HepG2 (cell line): ENCODE results near the gene NR2F6. TPM values are rescaled to one million over a fixed set of nuclear protein-coding genes. Genes with fewer than 3 reads are reported as not detected.

ENCODE experiments used
- BRD4 ChIP-seq: sonication (generic); formaldehyde crosslinking; IDR thresholded peaks from 2 replicates; pipeline ENCODE4 v1.4.0; 2020; ENCODE audit warnings: missing genetic modification reagents
- HDAC6 ChIP-seq: fragments of 200-600 bp; sonication (generic); IDR thresholded peaks from 2 replicates; pipeline ENCODE4 v1.7.0; 2017; ENCODE audit warnings: mild to moderate bottlenecking, antibody characterized with exemption, low read length, low read depth
- HOXA3 ChIP-seq: sonication (generic); formaldehyde crosslinking; IDR thresholded peaks from 2 replicates; pipeline ENCODE4 v1.5.0; 2020; ENCODE audit warnings: missing genetic modification reagents
- MED1 ChIP-seq: sonication (generic); formaldehyde crosslinking; IDR thresholded peaks from 2 replicates; pipeline ENCODE4 v1.4.0; 2020; ENCODE audit warnings: missing genetic modification reagents
- NR2F6 ChIP-seq, 2 experiments: IDR thresholded peaks; 2 replicates each; pipeline ENCODE4 v1.6.1; 2016; ENCODE audit warnings: antibody characterized with exemption in 1 of 2, mild to moderate bottlenecking in 1 of 2
- SATB2 ChIP-seq: sonication (generic); formaldehyde crosslinking; IDR thresholded peaks from 2 replicates; pipeline ENCODE4 v1.5.0; 2020; ENCODE audit warnings: missing genetic modification reagents
- SOX6 ChIP-seq, 2 experiments: fragments of 450-650 bp in 1 of 2; sonication (generic) in 1 of 2; formaldehyde crosslinking in 1 of 2; IDR thresholded peaks; 2 replicates each; pipeline versions ENCODE4 v1.4.0 to v1.6.1; 2017 to 2020; ENCODE audit warnings: antibody characterized with exemption in 1 of 2, mild to moderate bottlenecking in 1 of 2, missing genetic modification reagents in 1 of 2
- YEATS4 ChIP-seq: sonication (generic); formaldehyde crosslinking; IDR thresholded peaks from 2 replicates; pipeline ENCODE4 v1.4.0; 2020; ENCODE audit warnings: missing genetic modification reagents, borderline replicate concordance
- ZFY ChIP-seq: sonication (generic); formaldehyde crosslinking; IDR thresholded peaks from 2 replicates; pipeline ENCODE4 v1.4.0; 2020; ENCODE audit warnings: missing genetic modification reagents
- ZNF124 ChIP-seq: sonication (generic); formaldehyde crosslinking; IDR thresholded peaks from 2 replicates; pipeline ENCODE4 v1.4.0; 2020; ENCODE audit warnings: missing genetic modification reagents
- ZNF350 ChIP-seq: sonication (generic); formaldehyde crosslinking; IDR thresholded peaks from 2 replicates; pipeline ENCODE4 v1.4.0; 2020; ENCODE audit warnings: mild to moderate bottlenecking, low read depth, missing genetic modification reagents, borderline replicate concordance
- ZNF777 ChIP-seq: sonication (generic); formaldehyde crosslinking; IDR thresholded peaks from 2 replicates; pipeline ENCODE4 v1.4.0; 2020; ENCODE audit warnings: missing genetic modification reagents
- ZNF782 ChIP-seq: sonication (generic); formaldehyde crosslinking; IDR thresholded peaks from 2 replicates; pipeline ENCODE4 v1.4.0; 2020; ENCODE audit warnings: missing genetic modification reagents, mild to moderate bottlenecking, borderline replicate concordance
- polyA plus RNA-seq, 8 experiments: library from polyadenylated mRNA; depleted of rRNA in 3 of 8; stranded (reverse) in 7 of 8; unstranded in 1 of 8; fragments of >200 nt; fragmentation: Illumina TruSeq in 4 of 8; extraction: Trizol in 4 of 8; gene quantifications; 2 replicates each; pipeline versions ENCODE4 v1.2.1 to v1.2.3, GENCODE V29; 2011 to 2016; ENCODE audit warnings: low read depth in 4 of 8, missing spikeins in 1 of 8, mixed read lengths in 1 of 8; ENCODE audit not compliant: insufficient read depth in 1 of 8
- total RNA-seq, 5 experiments: library from RNA; depleted of rRNA; stranded (reverse); fragments of >200 nt; fragmentation: Illumina TruSeq; extraction: Trizol; gene quantifications; 2 replicates each; pipeline ENCODE4 v1.2.3, GENCODE V29; 2016; ENCODE audit warnings: low read depth in 1 of 5
- TF ChIP-seq, protein P1 (sequence below): IDR thresholded peaks from 2 replicates; pipeline ENCODE4 v1.4.0; 2020; ENCODE audit warnings: mild to moderate bottlenecking, missing genetic modification reagents
- TF ChIP-seq, protein P2 (sequence below): IDR thresholded peaks from 2 replicates; pipeline ENCODE4 v1.6.1; 2018; ENCODE audit warnings: missing genetic modification reagents, mild to moderate bottlenecking, missing compliant biosample characterization
- TF ChIP-seq, protein P3 (sequence below): sonication (generic); formaldehyde crosslinking; IDR thresholded peaks from 2 replicates; pipeline ENCODE4 v1.5.0; 2020; ENCODE audit warnings: missing genetic modification reagents, mild to moderate bottlenecking, borderline replicate concordance
- TF ChIP-seq, protein P4 (sequence below), 2 experiments: sonication (generic) in 1 of 2; formaldehyde crosslinking in 1 of 2; IDR thresholded peaks; 2 replicates each; pipeline versions ENCODE4 v1.4.0 to v1.6.1; 2018 to 2020; ENCODE audit warnings: missing genetic modification reagents in 2 of 2, borderline replicate concordance in 1 of 2, low read depth in 1 of 2, mild to moderate bottlenecking in 1 of 2, missing biosample characterization in 1 of 2

Gene NR2F6
- total and polyA plus RNA-seq, 2 of the 13 experiments (the other 11 are each of a cell fraction or from before 2014, with no cell fraction given): 30.9 to 72.4 TPM

DNA sequence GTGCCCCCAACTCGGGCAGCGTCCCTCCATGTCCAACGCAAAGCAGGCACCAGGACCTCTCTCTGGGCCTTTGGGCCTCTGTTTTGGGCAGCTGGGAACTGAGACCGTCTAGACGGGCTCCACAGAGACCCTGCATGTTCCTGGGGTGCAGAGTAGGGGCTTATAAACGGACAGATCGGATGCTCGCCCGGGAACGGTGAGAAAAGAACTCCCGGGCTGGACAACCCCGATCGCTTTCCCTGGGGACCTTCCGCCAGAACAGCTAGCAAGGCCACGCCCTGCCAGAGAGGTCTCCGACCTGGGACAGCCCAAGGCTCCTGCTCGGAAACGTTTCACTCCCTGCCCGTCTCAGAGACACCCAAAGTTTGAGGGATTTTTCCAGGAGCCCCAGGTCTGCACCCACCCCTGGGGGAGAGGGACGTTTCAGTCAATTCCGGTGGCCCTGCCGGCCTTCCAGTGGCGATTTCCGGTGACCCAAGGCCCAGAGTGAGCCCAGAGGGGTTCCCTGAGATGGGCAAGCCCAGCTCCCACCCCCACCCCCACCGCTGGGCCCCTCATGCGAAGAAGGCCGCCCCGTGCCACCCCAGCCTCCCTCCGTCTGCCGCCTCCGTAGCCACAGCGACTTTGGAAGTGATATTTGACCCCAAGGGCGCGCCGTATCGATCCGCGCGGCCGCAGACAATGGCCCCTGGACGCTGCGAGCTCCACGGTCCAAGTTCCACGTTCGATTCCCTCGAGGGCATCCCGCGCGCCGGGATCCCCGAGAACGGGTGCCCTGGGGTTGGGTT lies 1.7 kb downstream of the NR2F6 start (continued):
- TF ChIP-seq, protein P1, sequence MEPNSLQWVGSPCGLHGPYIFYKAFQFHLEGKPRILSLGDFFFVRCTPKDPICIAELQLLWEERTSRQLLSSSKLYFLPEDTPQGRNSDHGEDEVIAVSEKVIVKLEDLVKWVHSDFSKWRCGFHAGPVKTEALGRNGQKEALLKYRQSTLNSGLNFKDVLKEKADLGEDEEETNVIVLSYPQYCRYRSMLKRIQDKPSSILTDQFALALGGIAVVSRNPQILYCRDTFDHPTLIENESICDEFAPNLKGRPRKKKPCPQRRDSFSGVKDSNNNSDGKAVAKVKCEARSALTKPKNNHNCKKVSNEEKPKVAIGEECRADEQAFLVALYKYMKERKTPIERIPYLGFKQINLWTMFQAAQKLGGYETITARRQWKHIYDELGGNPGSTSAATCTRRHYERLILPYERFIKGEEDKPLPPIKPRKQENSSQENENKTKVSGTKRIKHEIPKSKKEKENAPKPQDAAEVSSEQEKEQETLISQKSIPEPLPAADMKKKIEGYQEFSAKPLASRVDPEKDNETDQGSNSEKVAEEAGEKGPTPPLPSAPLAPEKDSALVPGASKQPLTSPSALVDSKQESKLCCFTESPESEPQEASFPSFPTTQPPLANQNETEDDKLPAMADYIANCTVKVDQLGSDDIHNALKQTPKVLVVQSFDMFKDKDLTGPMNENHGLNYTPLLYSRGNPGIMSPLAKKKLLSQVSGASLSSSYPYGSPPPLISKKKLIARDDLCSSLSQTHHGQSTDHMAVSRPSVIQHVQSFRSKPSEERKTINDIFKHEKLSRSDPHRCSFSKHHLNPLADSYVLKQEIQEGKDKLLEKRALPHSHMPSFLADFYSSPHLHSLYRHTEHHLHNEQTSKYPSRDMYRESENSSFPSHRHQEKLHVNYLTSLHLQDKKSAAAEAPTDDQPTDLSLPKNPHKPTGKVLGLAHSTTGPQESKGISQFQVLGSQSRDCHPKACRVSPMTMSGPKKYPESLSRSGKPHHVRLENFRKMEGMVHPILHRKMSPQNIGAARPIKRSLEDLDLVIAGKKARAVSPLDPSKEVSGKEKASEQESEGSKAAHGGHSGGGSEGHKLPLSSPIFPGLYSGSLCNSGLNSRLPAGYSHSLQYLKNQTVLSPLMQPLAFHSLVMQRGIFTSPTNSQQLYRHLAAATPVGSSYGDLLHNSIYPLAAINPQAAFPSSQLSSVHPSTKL (CRISPR knock-in tag): peak; percentile 83
- TF ChIP-seq HDAC6 (no peak), ZNF350 (CRISPR knock-in tag) (no peak), HOXA3 (peak; percentile 86), BRD4 (CRISPR knock-in tag) (peak; percentile 65; the same call in 1 of the 2 replicates), ZFY (CRISPR knock-in tag) (peak; percentile 35; the same call in 1 of the 2 replicates), NR2F6 (IDR thresholded peaks at IDR 0.05) (peak; percentile 94), NR2F6 (CRISPR knock-in tag; IDR thresholded peaks at IDR 0.05) (peak; percentile 96), ZNF777 (CRISPR knock-in tag) (peak; percentile 79), SOX6 (IDR thresholded peaks at IDR 0.05) (no peak), SOX6 (CRISPR knock-in tag; IDR thresholded peaks at IDR 0.05) (peak; percentile 94), ZNF124 (CRISPR knock-in tag) (no peak), YEATS4 (peak; percentile 80), MED1 (CRISPR knock-in tag) (peak; percentile 76), ZNF782 (CRISPR knock-in tag) (peak; percentile 11; the same call in 1 of the 2 replicates), SATB2 (no peak)
- TF ChIP-seq, protein P2, sequence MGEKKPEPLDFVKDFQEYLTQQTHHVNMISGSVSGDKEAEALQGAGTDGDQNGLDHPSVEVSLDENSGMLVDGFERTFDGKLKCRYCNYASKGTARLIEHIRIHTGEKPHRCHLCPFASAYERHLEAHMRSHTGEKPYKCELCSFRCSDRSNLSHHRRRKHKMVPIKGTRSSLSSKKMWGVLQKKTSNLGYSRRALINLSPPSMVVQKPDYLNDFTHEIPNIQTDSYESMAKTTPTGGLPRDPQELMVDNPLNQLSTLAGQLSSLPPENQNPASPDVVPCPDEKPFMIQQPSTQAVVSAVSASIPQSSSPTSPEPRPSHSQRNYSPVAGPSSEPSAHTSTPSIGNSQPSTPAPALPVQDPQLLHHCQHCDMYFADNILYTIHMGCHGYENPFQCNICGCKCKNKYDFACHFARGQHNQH (CRISPR knock-in tag): peak; percentile 62; the same call in 1 of the 2 replicates
- TF ChIP-seq, protein P3, sequence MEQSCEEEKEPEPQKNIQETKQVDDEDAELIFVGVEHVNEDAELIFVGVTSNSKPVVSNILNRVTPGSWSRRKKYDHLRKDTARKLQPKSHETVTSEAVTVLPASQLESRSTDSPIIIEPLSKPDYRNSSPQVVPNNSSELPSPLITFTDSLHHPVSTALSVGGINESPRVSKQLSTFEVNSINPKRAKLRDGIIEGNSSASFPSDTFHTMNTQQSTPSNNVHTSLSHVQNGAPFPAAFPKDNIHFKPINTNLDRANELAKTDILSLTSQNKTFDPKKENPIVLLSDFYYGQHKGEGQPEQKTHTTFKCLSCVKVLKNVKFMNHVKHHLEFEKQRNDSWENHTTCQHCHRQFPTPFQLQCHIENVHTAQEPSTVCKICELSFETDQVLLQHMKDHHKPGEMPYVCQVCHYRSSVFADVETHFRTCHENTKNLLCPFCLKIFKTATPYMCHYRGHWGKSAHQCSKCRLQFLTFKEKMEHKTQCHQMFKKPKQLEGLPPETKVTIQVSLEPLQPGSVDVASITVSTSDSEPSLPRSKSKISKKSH (CRISPR knock-in tag): 0 out of 2 replicates have a peak, but pooled peaks have one; percentile 35
- TF ChIP-seq, protein P4, sequence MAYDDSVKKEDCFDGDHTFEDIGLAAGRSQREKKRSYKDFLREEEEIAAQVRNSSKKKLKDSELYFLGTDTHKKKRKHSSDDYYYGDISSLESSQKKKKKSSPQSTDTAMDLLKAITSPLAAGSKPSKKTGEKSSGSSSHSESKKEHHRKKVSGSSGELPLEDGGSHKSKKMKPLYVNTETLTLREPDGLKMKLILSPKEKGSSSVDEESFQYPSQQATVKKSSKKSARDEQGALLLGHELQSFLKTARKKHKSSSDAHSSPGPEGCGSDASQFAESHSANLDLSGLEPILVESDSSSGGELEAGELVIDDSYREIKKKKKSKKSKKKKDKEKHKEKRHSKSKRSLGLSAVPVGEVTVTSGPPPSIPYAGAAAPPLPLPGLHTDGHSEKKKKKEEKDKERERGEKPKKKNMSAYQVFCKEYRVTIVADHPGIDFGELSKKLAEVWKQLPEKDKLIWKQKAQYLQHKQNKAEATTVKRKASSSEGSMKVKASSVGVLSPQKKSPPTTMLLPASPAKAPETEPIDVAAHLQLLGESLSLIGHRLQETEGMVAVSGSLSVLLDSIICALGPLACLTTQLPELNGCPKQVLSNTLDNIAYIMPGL (CRISPR knock-in tag; IDR thresholded peaks at IDR 0.05; ENCODE audit: borderline replicate concordance in 1 of 2, low read depth in 1 of 2): peak in 1 of 2 experiments; percentile 81; a peak in 3 of 4 replicates
